Gastrocnemius medialis (tissue), 4 donors: ENCODE results near the gene CCDC187.

Experiments used
- CTCF ChIP-seq, 5 experiments: fragments of 450-650 bp in 3 of 5; fragments of 200-600 bp in 2 of 5; sonication (generic) in 2 of 5; IDR thresholded peaks in 4 of 5; conservative IDR thresholded peaks in 1 of 5; 1 replicate in 4 of 5; 2 replicates in 1 of 5; pipeline ENCODE4 v1.5.1; 2016 to 2019; ENCODE audit warnings: antibody characterized with exemption in 5 of 5, mild to moderate bottlenecking in 3 of 5, moderate library complexity in 3 of 5
- POLR2A ChIP-seq, 2 donors: fragments of 450-650 bp; IDR thresholded peaks; one replicate each; pipeline ENCODE4 v1.6.1; 2017; ENCODE audit warnings: antibody characterized with exemption in 2 of 2, mild to moderate bottlenecking in 2 of 2, moderate library complexity in 2 of 2

DNA sequence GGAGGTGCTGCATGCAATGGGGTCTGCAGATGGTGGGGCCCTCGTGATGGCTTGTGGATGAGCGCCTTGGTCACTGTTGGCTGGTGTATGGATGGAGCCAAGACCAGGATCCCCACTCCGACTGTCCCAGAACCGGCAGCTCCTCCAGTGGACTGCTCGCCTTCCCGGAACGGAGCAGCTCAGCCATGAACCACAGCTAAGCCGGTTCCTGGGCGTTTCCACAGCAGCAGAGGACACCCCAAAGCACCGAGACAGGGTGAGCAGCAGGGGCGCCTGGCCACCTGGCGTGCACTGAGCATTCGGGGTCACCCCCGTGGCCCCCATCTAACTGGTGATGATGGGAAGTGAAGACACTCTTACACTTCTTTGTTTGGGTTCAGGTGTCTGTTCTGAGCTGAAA, 26.1 kb downstream of the CCDC187 start:
- TF ChIP-seq CTCF (IDR thresholded peaks at IDR 0.05 in 4 of 5, conservative IDR thresholded peaks at IDR 0.05 in 1 of 5), result no peak
- TF ChIP-seq POLR2A (IDR thresholded peaks at IDR 0.05), result no peak
